Superior temporal gyrus (tissue), 1 donor: ENCODE results near the gene HLA-G.

ENCODE experiments used
- DNase-seq: peaks from one replicate; pipeline ENCODE4 v3.0.0-alpha.2; 2016; ENCODE audit errors: extremely low spot score

The HLA-G gene

DNA sequence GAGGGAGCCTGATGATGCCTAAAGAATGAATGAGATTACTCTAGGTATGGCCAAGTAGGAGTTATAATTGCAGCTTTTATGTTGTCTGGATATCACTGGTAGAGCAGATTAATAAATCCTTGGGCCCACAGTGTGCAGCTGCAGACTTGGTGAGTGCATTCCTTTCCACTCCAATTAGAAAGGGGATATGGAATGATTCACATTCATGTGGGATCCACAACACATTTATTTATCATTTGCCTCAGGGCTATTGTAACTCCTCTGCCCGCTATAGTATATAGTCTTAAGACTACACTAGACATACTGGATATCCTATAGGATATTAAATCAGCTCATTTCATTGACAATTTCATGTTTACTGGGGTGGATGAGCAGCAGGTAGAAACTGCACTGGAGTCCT, 11.6 kb upstream of the HLA-G start:
- no peak for DNase-seq

DNA sequence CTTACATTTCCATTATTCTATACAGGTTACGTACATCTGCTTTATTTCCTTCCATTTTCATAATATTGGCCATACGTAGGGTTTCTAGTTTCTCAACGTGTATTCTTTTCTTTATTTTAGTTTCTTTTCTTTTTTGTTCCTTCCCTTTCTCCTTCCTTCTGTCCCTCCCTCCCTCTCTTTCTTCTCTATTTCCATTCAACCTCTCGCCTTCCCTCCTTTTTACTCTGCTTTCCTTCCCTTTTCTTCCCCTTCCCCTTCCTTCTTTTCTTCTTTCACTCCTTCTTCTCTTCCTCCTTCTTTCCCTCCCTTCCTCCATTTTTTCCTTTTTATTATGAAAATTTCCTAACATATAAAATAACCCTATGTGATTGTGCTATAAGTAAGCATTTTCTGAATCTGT, 8.7 kb upstream of the HLA-G start:
- no peak for DNase-seq

DNA sequence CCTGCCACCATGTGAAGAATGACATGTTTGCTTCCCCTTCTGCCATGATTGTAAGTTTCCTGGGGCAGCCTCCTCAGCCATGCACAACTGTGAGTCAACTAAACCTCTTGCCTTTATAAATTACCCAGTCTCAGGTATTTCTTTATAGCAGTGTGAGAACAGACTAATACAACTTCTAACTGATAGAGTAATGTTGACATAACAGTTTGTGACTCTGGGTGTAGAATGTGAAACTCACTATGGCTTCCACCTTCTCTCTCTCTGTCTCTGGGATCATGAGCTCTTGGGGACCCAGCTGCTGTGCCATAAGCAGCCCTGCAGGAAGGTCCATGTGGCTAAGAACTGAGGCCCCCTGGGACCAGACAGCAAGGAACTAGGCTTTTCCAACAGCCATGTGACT, 3.5 kb upstream of the HLA-G start:
- DNase-seq, result no peak

DNA sequence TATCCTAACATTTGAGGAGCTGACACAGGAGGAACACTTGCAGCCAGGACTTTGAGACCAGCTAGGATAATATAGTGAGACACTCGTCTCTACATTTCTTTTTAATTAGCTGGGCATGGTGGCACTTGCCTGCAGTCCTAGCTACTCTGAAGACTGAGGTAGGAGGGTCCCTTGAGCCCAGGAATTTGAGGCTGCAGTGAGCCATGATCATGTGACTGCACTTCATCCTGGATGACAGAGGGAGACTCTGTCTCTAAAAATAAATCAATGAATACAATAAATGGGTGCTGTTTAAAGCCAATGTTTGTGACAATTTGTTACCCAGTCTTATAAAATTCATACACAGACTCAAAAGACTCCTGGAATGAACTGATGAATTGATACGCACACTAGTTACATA, 1.8 kb upstream of the HLA-G start:
- no peak for DNase-seq

DNA sequence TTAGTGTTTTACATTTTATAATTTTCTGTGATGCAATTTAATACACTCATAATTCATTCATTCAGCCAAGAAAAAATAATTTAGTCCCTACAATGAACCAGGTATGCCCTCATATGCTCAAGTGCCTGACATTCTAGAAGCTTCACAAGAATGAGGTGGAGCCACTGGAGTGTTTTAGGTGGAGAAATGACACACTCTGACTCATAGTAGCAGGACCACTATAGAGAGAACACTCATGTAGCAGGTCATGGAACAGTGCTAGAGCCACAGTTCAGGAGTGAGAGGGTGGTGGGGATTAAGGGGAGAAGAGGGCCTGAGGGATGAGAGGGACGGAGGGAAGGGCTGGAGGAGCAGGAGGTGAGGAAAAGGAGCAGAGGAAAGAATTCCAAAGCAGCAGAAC, 1.4 kb upstream of the HLA-G start:
- no peak for DNase-seq

DNA sequence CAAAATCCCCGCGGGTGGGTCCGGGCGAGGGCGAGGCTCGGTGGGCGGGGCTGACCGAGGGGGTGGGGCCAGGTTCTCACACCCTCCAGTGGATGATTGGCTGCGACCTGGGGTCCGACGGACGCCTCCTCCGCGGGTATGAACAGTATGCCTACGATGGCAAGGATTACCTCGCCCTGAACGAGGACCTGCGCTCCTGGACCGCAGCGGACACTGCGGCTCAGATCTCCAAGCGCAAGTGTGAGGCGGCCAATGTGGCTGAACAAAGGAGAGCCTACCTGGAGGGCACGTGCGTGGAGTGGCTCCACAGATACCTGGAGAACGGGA, 809 bp downstream of the HLA-G start:
- DNase-seq, result no peak

DNA sequence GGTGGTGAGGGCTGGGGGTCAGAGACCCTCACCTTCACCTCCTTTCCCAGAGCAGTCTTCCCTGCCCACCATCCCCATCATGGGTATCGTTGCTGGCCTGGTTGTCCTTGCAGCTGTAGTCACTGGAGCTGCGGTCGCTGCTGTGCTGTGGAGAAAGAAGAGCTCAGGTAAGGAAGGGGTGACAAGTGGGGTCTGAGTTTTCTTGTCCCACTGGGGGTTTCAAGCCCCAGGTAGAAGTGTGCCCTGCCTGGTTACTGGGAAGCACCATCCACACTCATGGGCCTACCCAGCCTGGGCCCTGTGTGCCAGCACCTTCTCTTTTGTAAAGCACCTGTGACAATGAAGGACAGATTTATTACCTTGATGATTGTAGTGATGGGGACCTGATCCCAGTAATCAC, 2.1 kb downstream of the HLA-G start:
- no peak for DNase-seq

DNA sequence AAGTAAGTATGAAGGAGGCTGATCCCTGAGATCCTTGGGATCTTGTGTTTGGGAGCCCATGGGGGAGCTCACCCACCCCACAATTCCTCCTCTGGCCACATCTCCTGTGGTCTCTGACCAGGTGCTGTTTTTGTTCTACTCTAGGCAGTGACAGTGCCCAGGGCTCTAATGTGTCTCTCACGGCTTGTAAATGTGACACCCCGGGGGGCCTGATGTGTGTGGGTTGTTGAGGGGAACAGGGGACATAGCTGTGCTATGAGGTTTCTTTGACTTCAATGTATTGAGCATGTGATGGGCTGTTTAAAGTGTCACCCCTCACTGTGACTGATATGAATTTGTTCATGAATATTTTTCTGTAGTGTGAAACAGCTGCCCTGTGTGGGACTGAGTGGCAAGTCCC, 2.8 kb downstream of the HLA-G start:
- DNase-seq, result no peak

DNA sequence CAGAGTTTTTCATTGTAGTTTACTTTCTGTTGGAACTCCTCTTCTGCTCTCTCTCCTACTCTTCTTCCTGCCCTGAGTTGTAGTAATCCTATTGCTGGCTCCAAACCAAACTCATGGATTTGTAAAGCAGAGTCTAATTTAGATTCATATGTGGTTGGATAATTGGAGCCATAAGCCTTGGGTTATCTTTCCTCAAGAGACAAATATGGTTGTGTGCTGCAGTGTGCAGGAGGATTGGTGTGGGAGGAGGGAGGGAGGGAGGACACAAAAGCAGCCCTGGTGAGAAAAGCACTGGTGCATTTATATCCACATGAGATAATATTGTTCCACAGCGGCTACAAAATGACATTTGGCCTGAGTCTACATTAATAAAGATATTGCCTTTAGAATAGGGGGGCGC, 4.2 kb downstream of the HLA-G start:
- no peak for DNase-seq

DNA sequence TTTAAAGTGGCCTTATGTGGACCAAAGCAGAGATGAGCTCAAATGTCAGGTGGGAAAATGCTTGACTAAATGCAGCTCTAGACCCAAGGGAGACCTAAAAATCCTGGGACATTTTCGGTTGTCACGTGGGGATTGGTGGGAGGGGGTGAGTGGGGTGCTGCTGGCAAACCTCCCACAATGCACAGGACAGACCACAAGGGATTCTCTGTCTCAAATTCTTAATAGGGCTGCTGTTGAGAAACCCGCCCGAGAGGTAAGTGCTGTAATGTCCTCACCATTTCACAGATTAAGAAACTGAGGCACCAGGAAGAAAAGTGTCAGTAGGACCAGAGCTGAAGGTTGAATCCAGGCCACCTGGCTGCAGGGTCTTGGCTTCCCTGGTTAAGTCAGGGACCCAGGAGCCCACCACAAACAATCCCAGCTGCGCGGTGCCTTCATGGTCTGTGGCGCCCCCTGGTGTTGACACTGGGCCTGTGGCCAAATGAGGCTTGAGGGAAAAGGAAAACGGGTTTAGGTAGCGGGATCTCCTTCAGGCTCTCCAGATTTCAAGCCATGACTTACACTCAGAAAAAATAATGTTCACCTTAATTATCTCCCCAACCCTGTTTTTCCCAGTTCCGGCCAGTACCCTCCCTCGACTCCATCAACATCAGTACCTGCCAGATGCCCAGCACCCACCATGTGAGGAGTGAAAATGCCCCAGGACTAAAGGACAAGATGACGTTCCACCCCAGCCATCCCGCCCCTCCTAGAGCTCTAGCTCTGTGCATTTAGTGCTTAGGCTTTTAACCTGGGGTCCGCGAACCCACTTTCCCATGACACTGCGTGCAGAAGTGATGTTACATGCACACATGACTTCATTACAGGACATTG, 7.2 kb downstream of the HLA-G start:
- DNase-seq, result peak; percentile 44

DNA sequence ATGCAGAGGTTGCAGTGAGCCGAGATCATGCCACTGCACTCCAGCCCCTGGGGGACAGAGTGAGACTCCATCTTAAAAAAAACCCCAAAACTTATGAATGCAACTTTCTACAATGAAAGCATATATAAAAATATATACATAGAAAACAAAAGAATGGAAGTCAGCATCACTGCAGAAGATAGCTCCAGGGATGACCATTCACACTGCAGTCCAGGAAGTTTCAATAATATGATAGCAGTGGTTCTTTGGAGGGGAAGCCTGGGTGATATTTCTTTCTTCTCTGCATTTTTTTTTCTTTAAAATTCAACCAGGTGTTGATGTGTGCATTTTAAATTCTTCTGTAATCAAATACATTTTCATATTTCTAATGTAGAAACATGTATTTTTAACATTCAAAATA, 12.3 kb downstream of the HLA-G start:
- no peak for DNase-seq

DNA sequence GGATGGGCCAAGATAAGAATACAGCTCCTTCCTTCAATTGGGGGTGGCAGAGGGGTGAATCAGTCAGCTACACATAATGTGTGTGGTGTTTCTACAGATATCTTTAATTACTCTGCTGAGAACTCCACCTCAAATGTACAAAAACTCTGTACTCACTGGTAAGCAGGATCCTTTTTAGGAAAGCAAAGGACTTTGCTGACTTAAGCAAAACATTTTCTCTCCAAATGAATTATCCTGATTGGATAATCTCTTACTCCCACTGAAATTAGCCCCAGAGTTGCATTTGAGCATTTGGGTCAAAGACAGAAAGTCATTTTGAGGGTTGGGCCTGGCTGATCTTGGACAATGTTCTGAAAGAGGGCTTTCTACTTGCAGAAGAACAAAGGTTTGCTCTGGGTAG, 13.4 kb downstream of the HLA-G start:
- DNase-seq, result no peak

DNA sequence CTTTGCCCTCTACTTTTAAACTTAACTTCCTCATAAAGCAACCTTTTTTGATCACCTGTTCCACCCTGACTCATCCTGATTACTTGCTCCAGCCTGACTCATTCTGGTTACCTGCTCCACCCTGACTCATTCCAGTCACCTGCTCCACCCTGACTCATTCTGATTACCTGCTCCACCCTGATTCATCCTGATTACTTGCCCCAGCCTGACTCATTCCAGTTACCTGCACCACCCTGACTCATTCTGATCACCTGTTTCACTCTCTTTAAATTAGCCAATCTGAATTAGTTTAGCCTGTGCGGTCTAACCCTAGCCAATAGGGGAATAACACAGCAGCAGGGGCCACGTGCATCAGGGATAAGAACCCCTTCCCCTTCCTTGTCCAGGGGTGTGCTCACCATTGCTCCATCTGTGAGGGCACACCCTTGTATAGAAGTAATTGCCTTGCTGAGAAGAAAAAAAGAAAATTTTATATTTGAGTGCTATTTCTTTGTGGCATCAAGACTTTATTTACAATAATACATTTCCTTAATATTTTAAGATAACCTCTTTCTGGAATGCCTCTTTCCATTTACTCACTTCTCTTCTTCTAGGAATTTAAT, 17.9 kb downstream of the HLA-G start:
- DNase-seq, result no peak

DNA sequence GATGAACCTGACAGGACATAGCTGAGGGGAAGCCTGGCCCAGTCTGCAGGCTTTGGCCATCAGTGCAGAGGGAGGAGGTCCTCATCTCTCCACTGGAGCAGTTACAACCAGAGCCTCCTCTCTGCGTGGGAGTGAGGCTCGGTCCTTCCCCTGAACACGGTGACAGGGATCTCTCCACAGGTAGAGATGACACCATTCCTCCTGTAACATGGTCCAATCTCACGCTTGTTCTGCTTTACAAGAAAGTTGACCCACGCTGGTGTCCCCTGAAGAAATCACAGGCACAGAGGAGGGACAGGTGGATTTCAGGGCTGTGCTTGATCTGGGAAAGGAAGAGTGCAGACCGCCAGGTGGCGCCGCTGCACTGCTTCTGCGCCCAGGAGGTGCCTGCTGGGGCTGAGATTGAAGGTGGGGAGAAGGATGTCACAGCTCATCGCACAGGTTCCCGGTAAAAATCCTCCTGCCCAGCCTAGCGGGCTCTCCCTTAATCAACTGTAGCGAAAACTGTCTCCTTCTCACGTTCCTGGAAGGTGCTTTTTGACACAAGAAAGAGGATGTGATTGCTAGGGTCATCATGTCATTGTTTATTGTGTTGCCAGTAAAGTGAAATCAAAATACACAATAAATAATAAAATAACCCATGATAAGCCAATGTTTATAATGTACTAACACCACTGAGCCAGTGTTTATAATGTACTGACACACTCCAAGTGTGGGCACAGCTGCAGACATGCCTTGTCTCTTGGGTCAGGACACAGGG, 20.4 kb downstream of the HLA-G start:
- DNase-seq, result peak; percentile 83

DNA sequence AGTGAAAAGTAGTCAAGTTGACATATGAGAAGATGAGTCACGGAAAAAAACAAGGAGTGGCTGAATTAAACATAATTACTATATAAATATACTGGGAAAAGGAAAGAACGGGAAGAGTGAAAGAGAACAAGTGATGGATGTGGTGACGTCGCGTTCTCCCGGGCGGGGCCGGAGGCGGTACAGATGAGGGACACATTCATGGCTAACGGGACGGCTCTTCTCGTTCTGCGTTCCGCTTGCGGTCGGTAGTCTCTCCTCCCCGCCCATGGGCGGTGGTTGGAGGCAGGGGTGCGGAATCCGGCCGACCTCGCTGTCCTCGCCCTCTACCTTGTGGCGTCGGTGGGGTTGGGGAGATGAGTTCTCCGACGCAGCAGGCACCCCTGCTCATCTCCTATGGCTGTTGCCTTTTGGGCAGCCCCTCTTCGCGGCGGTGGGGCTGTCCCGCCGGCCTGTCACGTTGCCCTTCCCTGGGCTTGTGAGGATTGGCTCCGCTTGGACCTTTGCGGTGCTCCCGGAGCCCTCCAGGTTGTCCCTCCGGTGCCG, 22.5 kb downstream of the HLA-G start:
- no peak for DNase-seq

DNA sequence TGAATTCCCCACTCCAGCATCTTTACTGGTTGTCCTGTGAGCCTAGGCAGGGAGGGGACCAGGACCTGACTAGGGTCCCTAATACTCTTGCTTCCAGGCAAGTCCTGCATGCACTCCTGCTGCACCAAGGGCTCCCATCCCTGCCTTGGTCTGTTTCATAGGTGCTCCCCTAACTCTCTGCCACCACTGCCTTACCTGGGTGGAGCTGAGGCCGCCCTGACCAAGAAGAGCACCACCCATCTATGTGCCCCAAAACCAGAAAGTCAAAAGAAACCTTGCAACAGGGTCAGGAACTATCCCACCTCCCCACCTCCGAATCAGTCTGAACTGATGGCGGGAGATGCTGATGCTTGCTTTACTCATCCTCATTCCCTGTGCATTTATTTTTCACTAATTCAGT, 23.6 kb downstream of the HLA-G start:
- DNase-seq, result no peak

DNA sequence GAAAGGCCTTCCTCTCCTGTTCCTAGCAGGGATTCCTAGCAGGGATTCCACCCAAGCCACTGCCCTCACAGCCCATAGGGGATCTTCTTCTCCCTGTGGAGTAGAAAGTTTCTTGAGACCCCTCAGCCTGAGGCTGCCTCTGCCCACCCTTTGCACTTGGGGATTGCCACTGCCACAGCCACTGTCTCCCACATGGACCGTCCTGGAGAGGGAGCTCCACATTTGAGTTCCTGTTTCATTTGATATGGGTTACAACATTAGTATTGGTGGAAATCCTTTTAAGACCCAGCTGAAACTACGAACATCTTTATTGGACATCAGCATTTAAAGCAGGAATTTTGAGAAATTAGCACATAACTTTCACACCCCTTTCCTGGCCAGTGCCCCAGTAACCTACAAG, 25.6 kb downstream of the HLA-G start:
- no peak for DNase-seq

DNA sequence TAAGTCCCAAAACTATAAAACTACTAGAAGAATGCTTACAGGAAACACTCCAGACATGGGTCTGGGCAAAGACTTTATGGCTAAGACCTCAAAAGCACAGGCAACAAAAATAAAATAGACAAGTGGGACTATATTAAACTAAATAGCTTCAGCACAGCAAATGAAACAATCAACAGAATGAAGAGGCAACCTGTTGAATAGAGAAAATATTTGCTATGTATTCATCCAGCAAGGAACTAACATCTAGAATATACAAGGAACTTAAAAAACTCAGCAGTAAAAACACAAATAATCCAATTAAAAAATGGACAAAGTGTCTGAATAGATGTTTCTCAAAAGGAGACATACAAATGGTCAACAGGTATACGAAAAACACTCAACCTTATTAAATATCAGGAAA, 30.4 kb downstream of the HLA-G start:
- no peak for DNase-seq

DNA sequence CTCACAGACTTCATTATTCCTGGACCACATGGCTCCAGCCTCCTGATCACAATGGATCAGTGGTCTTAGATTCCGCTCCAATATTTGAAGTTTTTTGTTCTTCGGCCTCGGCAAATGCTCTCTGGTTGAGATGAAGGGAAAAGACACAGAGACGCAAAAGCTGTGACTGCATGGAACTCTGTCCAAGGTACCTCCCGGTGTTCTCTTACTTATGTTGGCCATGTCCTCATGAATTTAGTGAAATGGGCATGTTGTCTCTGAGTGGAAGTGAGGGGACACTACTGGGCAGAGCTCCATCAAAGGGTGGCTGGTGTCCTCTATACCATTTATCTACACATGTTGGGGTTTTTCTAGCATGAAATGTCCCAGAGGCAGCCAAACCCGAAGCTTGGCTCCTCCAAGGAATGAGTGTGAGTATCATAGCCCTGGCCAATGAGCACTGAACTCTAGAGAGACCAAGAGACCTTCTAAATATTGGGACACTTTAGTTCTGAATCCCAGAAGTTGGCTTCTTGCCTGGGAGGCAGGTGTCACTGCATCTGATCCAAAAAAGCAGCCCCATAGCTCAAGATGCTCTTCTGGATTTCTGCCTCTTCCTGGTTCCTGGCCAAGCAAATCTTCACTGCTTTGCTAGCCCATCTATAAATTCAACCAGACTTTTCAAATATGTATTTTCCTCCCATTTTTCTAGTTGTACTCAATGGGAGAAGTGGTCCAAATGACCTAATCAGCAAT, 34.1 kb downstream of the HLA-G start:
- no peak for DNase-seq

DNA sequence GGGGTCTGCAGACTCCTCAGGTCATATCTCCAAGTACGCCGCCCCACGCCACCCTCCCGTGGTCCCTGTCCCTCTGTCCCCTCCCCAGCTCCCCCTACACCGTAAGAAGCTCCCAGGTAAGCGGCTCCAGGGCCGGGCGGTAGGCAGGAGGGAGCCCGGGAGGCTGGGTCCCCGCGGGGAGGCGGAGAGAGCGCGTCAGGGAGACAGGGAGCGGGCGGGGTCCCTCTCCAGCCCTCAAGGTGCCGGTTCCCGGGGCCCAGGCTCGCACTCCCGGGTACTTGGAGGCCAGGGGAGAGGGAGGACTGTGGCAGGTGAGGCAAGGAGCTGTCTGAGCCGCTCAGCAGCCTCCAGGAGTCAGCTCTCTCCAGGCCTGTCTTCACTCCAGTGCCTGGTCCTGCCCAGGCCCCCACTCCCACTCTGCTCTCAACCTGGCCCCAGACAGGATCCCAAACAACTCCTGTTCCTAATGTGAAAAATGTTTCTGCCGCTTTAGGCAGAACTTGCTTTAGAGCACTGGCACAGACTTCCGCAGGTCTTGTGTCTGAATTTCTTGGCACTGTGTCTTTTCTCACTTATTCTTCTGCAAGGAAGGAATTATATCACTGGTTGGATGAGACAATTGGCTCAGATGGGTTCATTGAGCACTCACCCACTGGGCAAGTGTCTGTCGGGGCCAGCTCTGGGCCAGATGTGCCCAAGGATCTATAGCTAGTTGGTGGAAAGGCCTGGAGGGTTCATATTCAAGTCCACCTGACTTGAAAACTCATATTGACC, 36.6 kb downstream of the HLA-G start:
- DNase-seq, result no peak

DNA sequence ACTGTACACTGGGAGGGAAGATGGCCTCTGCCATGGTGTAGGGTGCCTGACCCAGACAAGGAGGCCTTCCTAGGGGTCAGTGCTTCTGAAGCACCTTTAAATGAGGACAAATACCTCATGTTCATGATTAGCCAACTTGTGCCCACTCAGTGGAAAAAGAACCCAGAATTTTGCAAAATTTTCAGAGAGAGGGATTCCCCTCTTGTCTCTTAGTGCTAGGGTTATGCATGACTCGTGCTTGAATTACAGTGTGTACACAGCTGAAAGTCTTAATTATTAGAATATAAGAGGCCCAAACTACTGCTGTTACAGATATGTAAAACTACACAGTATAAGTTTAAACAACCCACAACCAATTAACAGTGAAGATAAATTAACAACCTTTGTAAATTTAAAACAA, 38.0 kb downstream of the HLA-G start:
- no peak for DNase-seq
